ENCODE data around the gene PCCB. TPM values are rescaled to one million over a fixed set of nuclear protein-coding genes. Genes with fewer than 3 reads are reported as not detected.

The PCCB gene
- total and polyA plus RNA-seq, 2 of the 8 experiments (the other 6 are each of a cell fraction or from before 2014, with no cell fraction given) = 56.7 to 84.4 TPM

GRCh38 chr3:136350132-136350531 is 100.0 kb downstream of the PCCB start:
- H3K14ac ChIP-seq (ENCODE audit: insufficient read length) = no peak overlapping the region
- no peaks in the 10 kb centered on the region for H3K9me3 ChIP-seq (ENCODE audit: insufficient read depth in 2 of 2, low read depth in 1 of 2, low read length in 1 of 2)
- no peaks in the 10 kb centered on the region for H4K20me1 ChIP-seq (replicated peaks in 1 of 2; ENCODE audit: control insufficient read depth in 1 of 2, insufficient read depth in 2 of 2, low read length in 2 of 2)
- H4K91ac ChIP-seq (replicated peaks; ENCODE audit: insufficient read length, low read length) = no peak overlapping the region
- H2BK20ac ChIP-seq (ENCODE audit: low read length) = no peak overlapping the region
- no peak overlapping the region for H3K18ac ChIP-seq (ENCODE audit: extremely low read depth, low read length)
- no peak for TF ChIP-seq SIX5 (IDR thresholded peaks at IDR 0.05; ENCODE audit: low read depth, low read length)
- H3K27me3 ChIP-seq (replicated peaks in 1 of 4; ENCODE audit: control insufficient read depth in 3 of 4, extremely low read depth in 1 of 4, insufficient read depth in 3 of 4, low read length in 3 of 4) = no peaks in the 10 kb centered on the region
- H3K4me2 ChIP-seq (ENCODE audit: insufficient read depth in 1 of 2, low read depth in 2 of 2, low read length in 2 of 2) = no peak overlapping the region
- no peak overlapping the region for H2BK12ac ChIP-seq (ENCODE audit: low read depth, low read length)
- ChIA-PET POLR2A (ENCODE audit: partially characterized antibody) (no interaction called here), CTCF (ENCODE audit: partially characterized antibody) (interaction anchor here (1.6 to 3.5 kb wide), 2 partner anchors 9 to 15 kb away, joined by 3 to 23 read pairs; no protein-coding TSS in a partner anchor)
- H2BK120ac ChIP-seq (replicated peaks; ENCODE audit: low read depth, low read length) = no peak overlapping the region
- 88% methylated on average over 1 of the region's 1 CpG; no CpG with 5 or more reads in 1 of the 2 experiments for WGBS, 2 experiments (ENCODE audit: extremely low coverage in 1 of 2, insufficient coverage in 1 of 2, insufficient read length in 1 of 2, insufficient replicate concordance in 2 of 2, low coverage in 1 of 2, low lambda C conversion rate in 2 of 2, missing lambda C conversion rate in 1 of 2)
- no peaks in the 10 kb centered on the region for H3K79me1 ChIP-seq (ENCODE audit: low read depth, low read length)
- DNase-seq (ENCODE audit: low read depth in 1 of 2, low spot score in 2 of 2) (no peak), FAIRE-seq (no peak)
- no peak overlapping the region for H3K4me3 ChIP-seq (ENCODE audit: extremely low read depth in 1 of 4, insufficient read depth in 2 of 4, low read depth in 3 of 4, low read length in 4 of 4)
- no peaks in the 10 kb centered on the region for H3K79me2 ChIP-seq (ENCODE audit: control insufficient read depth in 1 of 2, insufficient read depth in 2 of 2, low read length in 2 of 2)
- H2BK5ac ChIP-seq (ENCODE audit: low read depth, low read length) = no peak overlapping the region
- H2AK5ac ChIP-seq (ENCODE audit: low read depth, low read length) = no peak overlapping the region
- no peak overlapping the region for H3K56ac ChIP-seq (replicated peaks; ENCODE audit: insufficient read length, low read depth, low read length)
- H3K23me2 ChIP-seq (ENCODE audit: low read depth, low read length) = no peaks in the 10 kb centered on the region
- no peak overlapping the region for H3K27ac ChIP-seq (ENCODE audit: low read depth, low read length)
- no peak overlapping the region for H2BK15ac ChIP-seq (ENCODE audit: low read length)
- H4K8ac ChIP-seq (ENCODE audit: extremely low read depth, insufficient read depth, low read length) = no peak overlapping the region
- no peak overlapping the region for H3K9ac ChIP-seq (replicated peaks in 1 of 4; ENCODE audit: extremely low read depth in 1 of 4, low read depth in 3 of 4, low read length in 3 of 4)
- no peaks in the 10 kb centered on the region for H3K4me1 ChIP-seq (replicated peaks in 1 of 4; ENCODE audit: control insufficient read depth in 3 of 4, insufficient read depth in 4 of 4, low read length in 3 of 4)
- H3K23ac ChIP-seq (ENCODE audit: insufficient read length) = no peak overlapping the region
- H2AFZ ChIP-seq (ENCODE audit: low read length) = no peak overlapping the region
- H3K36me3 ChIP-seq (ENCODE audit: control insufficient read depth in 2 of 4, insufficient read depth in 4 of 4, low read length in 3 of 4) = no peaks in the 10 kb centered on the region; a peak in 1 of 8 replicates
- H4K5ac ChIP-seq (ENCODE audit: insufficient read length, low read depth, low read length) = no peak overlapping the region
- no peak overlapping the region for H3K4ac ChIP-seq (replicated peaks; ENCODE audit: insufficient read length, low read depth, low read length)
